Suprapubic skin (tissue), 3 donors: ENCODE results near the gene FARS2.

Experiments used
- CTCF ChIP-seq, 2 donors: fragments of 200-600 bp in 1 of 2; fragments of 450-650 bp in 1 of 2; sonication (generic) in 1 of 2; IDR thresholded peaks; one replicate each; pipeline ENCODE4 v1.5.1; 2016 to 2019; ENCODE audit warnings: antibody characterized with exemption in 2 of 2, mild to moderate bottlenecking in 1 of 2, moderate library complexity in 1 of 2
- POLR2A ChIP-seq, 2 donors: fragments of 450-650 bp; IDR thresholded peaks; one replicate each; pipeline ENCODE4 v1.6.1; 2017; ENCODE audit warnings: antibody characterized with exemption in 2 of 2, mild to moderate bottlenecking in 2 of 2, moderate library complexity in 2 of 2

DNA sequence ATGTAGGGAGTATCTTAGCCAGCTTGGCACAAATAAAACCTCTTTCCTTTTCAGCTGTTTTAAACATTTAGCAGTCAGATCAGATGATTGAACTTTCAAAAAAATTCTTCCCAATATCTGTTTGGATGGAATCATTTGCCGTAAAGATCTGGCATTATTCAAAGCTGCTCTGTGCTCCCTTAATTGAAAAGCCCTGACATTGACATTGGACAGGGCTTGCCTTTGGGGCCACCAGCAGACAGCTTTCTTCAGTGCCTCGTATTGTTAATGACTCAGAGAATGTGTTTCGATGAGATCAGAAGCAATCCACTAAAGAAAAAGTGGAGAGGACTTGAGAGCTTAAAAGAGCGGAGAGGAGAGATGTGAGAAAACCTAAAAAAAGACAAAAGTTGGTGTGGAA, 401.9 kb downstream of the FARS2 start:
- TF ChIP-seq POLR2A (IDR thresholded peaks at IDR 0.05) (no peak), CTCF (IDR thresholded peaks at IDR 0.05) (no peak)
